Measurements from ENCODE around the gene ANKRD24. TPM values are rescaled to one million over a fixed set of nuclear protein-coding genes. Genes with fewer than 3 reads are reported as not detected.
"Not testable (repeated sequence)": the region's sequence is repeated elsewhere in the genome, so short reads cannot be mapped to it uniquely, and the experiment has no call there.

Gene ANKRD24
- total and polyA plus RNA-seq, 2 experiments from 2014 or later = 1.5 to 3.4 TPM

- peaks cover 8% of the 10 kb centered on the region for H3K79me2 ChIP-seq
- no peak overlapping the region for H2AFZ ChIP-seq
- H3K9me2 ChIP-seq (replicated peaks; ENCODE audit: insufficient read depth) = no peaks in the 10 kb centered on the region
- no peaks in the 10 kb centered on the region for H3K36me3 ChIP-seq (replicated peaks; ENCODE audit: insufficient read depth, low read depth)
- no peak overlapping the region for H3K4me3 ChIP-seq
- 78% methylated on average over 10 of the region's 10 CpGs for WGBS (ENCODE audit: low lambda C conversion rate, missing lambda C conversion rate)
- no peaks in the 10 kb centered on the region for H4K20me1 ChIP-seq (ENCODE audit: insufficient read depth, poor library complexity, severe bottlenecking)
- TF ChIP-seq EZH2phosphoT487 (IDR thresholded peaks at IDR 0.05; ENCODE audit: low read depth, severe bottlenecking, unreplicated experiment) = no peak
- no peak for TF ChIP-seq EZH2 (IDR thresholded peaks at IDR 0.05; ENCODE audit: borderline replicate concordance)
- TF ChIP-seq CTCF (IDR thresholded peaks at IDR 0.05; ENCODE audit: poor library complexity) = no peak
- peak overlapping the region; percentile 86 for H3K27ac ChIP-seq
- H3K4me1 ChIP-seq (ENCODE audit: insufficient read depth) = peaks cover 5% of the 10 kb centered on the region
- peak overlapping the region; percentile 58 for H3K4me2 ChIP-seq
- no peaks in the 10 kb centered on the region for H3K9me3 ChIP-seq (ENCODE audit: low read depth)
- no peaks in the 10 kb centered on the region for H3K27me3 ChIP-seq
- no peak for DNase-seq (ENCODE audit: low spot score)
These were observed 30.1 kb upstream of the ANKRD24 start for GRCh38 chr19:4152241-4152998.

GRCh38 chr19:4154571-4155312 is 27.7 kb upstream of the ANKRD24 start:
- peak overlapping the region; percentile 67 for H3K4me2 ChIP-seq
- H3K27ac ChIP-seq = no peak overlapping the region
- H3K9me3 ChIP-seq (ENCODE audit: low read depth) = no peaks in the 10 kb centered on the region
- no peaks in the 10 kb centered on the region for H3K36me3 ChIP-seq (replicated peaks; ENCODE audit: insufficient read depth, low read depth)
- no peak overlapping the region for H3K4me3 ChIP-seq
- H3K4me1 ChIP-seq (ENCODE audit: insufficient read depth) = peaks cover 5% of the 10 kb centered on the region
- H3K79me2 ChIP-seq = peaks cover 8% of the 10 kb centered on the region
- TF ChIP-seq EZH2 (IDR thresholded peaks at IDR 0.05; ENCODE audit: borderline replicate concordance) = no peak
- TF ChIP-seq CTCF (IDR thresholded peaks at IDR 0.05; ENCODE audit: poor library complexity) = no peak
- no peak for TF ChIP-seq EZH2phosphoT487 (IDR thresholded peaks at IDR 0.05; ENCODE audit: low read depth, severe bottlenecking, unreplicated experiment)
- H3K9me2 ChIP-seq (replicated peaks; ENCODE audit: insufficient read depth) = no peaks in the 10 kb centered on the region
- no peak for DNase-seq (ENCODE audit: low spot score)
- WGBS (ENCODE audit: low lambda C conversion rate, missing lambda C conversion rate) = 84% methylated on average over 21 of the region's 21 CpGs
- H4K20me1 ChIP-seq (ENCODE audit: insufficient read depth, poor library complexity, severe bottlenecking) = no peaks in the 10 kb centered on the region
- no peaks in the 10 kb centered on the region for H3K27me3 ChIP-seq
- no peak overlapping the region for H2AFZ ChIP-seq

GRCh38 chr19:4157164-4157563 is 25.3 kb upstream of the ANKRD24 start:
- Histone ChIP-seq H3K4me1 (ENCODE audit: insufficient read depth) (peaks cover 5% of the 10 kb centered on the region), H3K27me3 (no peaks in the 10 kb centered on the region), H3K36me3 (replicated peaks; ENCODE audit: insufficient read depth, low read depth) (no peaks in the 10 kb centered on the region), H3K79me2 (peaks cover 8% of the 10 kb centered on the region), H3K9me3 (ENCODE audit: low read depth) (no peaks in the 10 kb centered on the region), H3K4me2 (no peak overlapping the region), H3K4me3 (no peak overlapping the region), H4K20me1 (ENCODE audit: insufficient read depth, poor library complexity, severe bottlenecking) (no peaks in the 10 kb centered on the region), H2AFZ (no peak overlapping the region), H3K27ac (no peak overlapping the region), H3K9me2 (replicated peaks; ENCODE audit: insufficient read depth) (no peaks in the 10 kb centered on the region)
- TF ChIP-seq CTCF (IDR thresholded peaks at IDR 0.05; ENCODE audit: poor library complexity) (no peak), EZH2 (IDR thresholded peaks at IDR 0.05; ENCODE audit: borderline replicate concordance) (no peak), EZH2phosphoT487 (IDR thresholded peaks at IDR 0.05; ENCODE audit: low read depth, severe bottlenecking, unreplicated experiment) (no peak)
- 90% methylated on average over 6 of the region's 6 CpGs for WGBS (ENCODE audit: low lambda C conversion rate, missing lambda C conversion rate)
- DNase-seq (ENCODE audit: low spot score) = no peak

GRCh38 chr19:4157971-4158370 is 24.5 kb upstream of the ANKRD24 start:
- not testable (repeated sequence) for H3K27ac ChIP-seq
- 78% methylated on average over 8 of the region's 8 CpGs for WGBS (ENCODE audit: low lambda C conversion rate, missing lambda C conversion rate)

More at GRCh38 chr19:4157971-4158370, 24.5 kb upstream of the ANKRD24 start:
- not testable (repeated sequence) for H3K9me2 ChIP-seq (replicated peaks; ENCODE audit: insufficient read depth); H3K4me1 ChIP-seq (ENCODE audit: insufficient read depth); H3K4me3 ChIP-seq; H4K20me1 ChIP-seq (ENCODE audit: insufficient read depth, poor library complexity, severe bottlenecking); H3K9me3 ChIP-seq (ENCODE audit: low read depth); H3K36me3 ChIP-seq (replicated peaks; ENCODE audit: insufficient read depth, low read depth); H2AFZ ChIP-seq; H3K27me3 ChIP-seq; DNase-seq (ENCODE audit: low spot score); H3K4me2 ChIP-seq; H3K79me2 ChIP-seq

Data from hepatocyte (in vitro differentiated cells).